ENCODE measurements around the gene MRI1.
"Not testable (repeated sequence)": the region's sequence is repeated elsewhere in the genome, so short reads cannot be mapped to it uniquely, and the experiment has no call there.

MRI1 gene

DNA sequence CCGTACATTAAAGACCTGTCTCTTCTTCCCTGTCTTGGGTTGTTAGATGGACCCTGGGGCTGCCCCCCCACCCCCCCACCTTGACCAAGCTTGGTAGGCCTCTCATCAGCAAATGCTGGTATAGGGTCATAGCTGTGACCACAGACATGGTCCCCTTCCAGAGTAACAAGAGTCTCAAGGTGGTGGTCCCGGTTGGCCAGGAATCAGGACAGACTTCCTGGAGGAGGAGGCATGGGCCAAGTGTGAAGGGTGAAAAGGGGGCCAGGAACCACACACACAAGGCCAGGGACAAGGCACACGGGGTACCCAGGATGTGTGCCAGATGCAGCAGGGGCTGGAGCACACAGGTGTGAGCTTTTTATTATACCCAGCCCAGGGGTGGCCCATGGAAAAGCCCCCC is 1.1 kb upstream of the MRI1 start:
- H3K36me3 ChIP-seq (ENCODE audit: control insufficient read depth, insufficient read depth, low read length) = peaks cover under 1% of the 10 kb centered on the region
- H3K9ac ChIP-seq (ENCODE audit: low read length) = no peak overlapping the region
- no peaks in the 10 kb centered on the region for H3K27me3 ChIP-seq (ENCODE audit: control insufficient read depth, insufficient read depth, low read length)
- H3K4me3 ChIP-seq (ENCODE audit: low read length) = no peak overlapping the region
- H3K4me1 ChIP-seq (ENCODE audit: control insufficient read depth, insufficient read depth, low read length) = peaks cover 12% of the 10 kb centered on the region
- H3K9me3 ChIP-seq (ENCODE audit: control insufficient read depth, low read length) = no peaks in the 10 kb centered on the region

DNA sequence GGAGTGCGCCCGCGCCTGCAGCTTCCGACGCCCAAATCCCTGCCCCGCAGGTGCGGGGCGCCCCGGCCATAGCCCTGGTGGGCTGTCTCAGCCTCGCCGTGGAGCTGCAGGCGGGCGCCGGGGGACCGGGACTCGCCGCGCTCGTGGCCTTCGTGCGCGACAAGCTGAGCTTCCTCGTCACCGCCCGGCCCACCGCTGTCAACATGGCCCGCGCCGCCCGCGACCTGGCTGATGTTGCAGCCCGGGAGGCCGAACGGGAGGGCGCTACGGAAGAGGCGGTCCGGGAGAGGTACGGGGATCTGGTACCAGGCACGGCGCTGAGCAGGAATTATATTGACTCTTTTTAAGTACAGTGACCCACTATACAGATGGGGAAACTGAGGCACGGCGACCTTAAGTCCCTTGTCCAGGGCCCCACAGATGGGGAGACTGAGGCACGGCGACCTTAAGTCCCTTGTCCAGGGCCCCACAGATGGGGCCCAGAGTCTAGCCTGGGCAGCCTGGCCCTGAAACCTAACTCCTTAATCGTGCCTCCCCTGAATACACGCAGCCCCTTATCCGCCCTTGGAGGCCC is 586 bp downstream of the MRI1 start:
- Histone ChIP-seq H3K9me3 (ENCODE audit: control insufficient read depth, low read length) (no peaks in the 10 kb centered on the region), H3K4me1 (ENCODE audit: control insufficient read depth, insufficient read depth, low read length) (peaks cover 12% of the 10 kb centered on the region), H3K27me3 (ENCODE audit: control insufficient read depth, insufficient read depth, low read length) (no peaks in the 10 kb centered on the region), H3K9ac (ENCODE audit: low read length) (peak overlapping the region; percentile 53), H3K36me3 (ENCODE audit: control insufficient read depth, insufficient read depth, low read length) (peaks cover 7% of the 10 kb centered on the region), H3K4me3 (ENCODE audit: low read length) (peak overlapping the region; percentile 41)

DNA sequence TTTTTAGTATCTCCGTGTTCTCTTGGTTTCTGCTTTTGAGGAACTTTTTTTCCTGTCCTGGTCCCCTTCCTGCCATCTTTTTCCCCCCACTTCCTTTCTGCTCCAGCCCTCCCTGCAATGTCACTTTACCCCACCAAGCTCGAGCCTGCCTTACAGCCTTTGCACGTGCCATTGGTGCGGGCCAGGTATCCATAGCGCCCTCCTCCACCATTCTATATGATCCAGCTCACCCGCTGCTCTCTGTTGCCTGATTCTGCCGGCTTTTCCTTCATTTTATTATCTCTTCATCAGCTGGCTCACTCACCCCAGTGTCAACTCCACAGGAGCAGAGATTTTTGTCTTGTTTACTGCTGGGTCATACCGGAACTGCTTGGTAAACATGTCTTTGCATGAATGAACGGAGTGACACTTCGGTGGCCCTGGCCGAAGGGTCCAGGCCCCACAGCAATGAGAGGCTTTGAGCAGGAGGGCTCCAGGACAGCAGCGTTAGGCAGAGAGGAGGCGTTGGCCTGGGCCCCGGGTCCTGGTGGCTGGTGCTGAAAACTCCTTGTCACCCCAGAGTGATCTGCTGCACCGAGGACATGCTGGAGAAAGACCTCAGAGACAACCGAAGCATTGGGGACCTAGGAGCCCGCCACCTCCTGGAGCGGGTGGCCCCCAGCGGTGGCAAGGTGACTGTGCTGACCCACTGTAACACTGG is 1.2 kb downstream of the MRI1 start:
- Histone ChIP-seq H3K27me3 (ENCODE audit: control insufficient read depth, insufficient read depth, low read length) (no peaks in the 10 kb centered on the region), H3K4me3 (ENCODE audit: low read length) (peak overlapping the region; percentile 41), H3K9me3 (ENCODE audit: control insufficient read depth, low read length) (no peaks in the 10 kb centered on the region), H3K36me3 (ENCODE audit: control insufficient read depth, insufficient read depth, low read length) (peaks cover 7% of the 10 kb centered on the region), H3K4me1 (ENCODE audit: control insufficient read depth, insufficient read depth, low read length) (peaks cover 12% of the 10 kb centered on the region), H3K9ac (ENCODE audit: low read length) (peak overlapping the region; percentile 53)

DNA sequence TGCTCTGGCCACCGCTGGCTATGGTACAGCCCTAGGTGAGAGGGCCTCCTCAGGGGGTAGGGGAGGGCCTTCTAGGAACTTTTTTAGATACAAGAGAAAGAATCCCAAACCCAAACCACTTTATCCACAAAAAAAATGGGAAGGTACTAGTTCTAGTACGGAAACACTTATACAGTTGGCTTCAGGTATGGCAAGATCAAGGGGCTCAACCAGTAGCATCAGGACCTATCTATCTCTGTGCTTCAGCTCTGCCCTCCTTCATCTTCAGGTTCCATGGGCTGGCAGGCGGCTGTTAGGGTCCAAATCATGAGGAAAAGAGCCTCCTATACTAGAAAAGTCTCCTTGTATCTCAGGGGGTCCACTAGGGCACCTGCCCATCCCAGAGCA is 1.8 kb downstream of the MRI1 start:
- no peak overlapping the region for H3K9ac ChIP-seq (ENCODE audit: low read length)
- no peak overlapping the region for H3K4me3 ChIP-seq (ENCODE audit: low read length)
- no peaks in the 10 kb centered on the region for H3K27me3 ChIP-seq (ENCODE audit: control insufficient read depth, insufficient read depth, low read length)
- H3K9me3 ChIP-seq (ENCODE audit: control insufficient read depth, low read length) = no peaks in the 10 kb centered on the region
- H3K36me3 ChIP-seq (ENCODE audit: control insufficient read depth, insufficient read depth, low read length) = peaks cover 7% of the 10 kb centered on the region
- peaks cover 12% of the 10 kb centered on the region for H3K4me1 ChIP-seq (ENCODE audit: control insufficient read depth, insufficient read depth, low read length)

DNA sequence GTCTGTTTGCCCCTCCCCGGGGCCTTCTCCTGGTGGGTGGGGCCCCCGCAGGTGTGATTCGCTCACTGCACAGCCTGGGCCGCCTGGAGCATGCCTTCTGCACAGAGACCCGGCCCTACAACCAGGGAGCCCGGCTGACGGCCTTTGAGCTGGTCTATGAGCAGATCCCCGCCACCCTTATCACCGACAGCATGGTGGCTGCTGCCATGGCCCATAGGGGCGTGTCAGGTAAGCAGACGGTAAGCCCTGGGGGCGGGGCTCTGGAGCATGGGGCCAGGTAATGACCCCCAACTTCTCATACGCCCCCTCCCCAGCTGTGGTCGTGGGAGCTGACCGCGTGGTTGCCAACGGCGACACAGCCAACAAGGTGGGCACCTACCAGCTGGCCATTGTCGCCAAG is 4.2 kb downstream of the MRI1 start:
- Histone ChIP-seq H3K9me3 (ENCODE audit: control insufficient read depth, low read length) (no peaks in the 10 kb centered on the region), H3K4me3 (ENCODE audit: low read length) (no peak overlapping the region), H3K4me1 (ENCODE audit: control insufficient read depth, insufficient read depth, low read length) (peaks cover 12% of the 10 kb centered on the region), H3K36me3 (ENCODE audit: control insufficient read depth, insufficient read depth, low read length) (peaks cover 7% of the 10 kb centered on the region), H3K9ac (ENCODE audit: low read length) (no peak overlapping the region), H3K27me3 (ENCODE audit: control insufficient read depth, insufficient read depth, low read length) (no peaks in the 10 kb centered on the region)

DNA sequence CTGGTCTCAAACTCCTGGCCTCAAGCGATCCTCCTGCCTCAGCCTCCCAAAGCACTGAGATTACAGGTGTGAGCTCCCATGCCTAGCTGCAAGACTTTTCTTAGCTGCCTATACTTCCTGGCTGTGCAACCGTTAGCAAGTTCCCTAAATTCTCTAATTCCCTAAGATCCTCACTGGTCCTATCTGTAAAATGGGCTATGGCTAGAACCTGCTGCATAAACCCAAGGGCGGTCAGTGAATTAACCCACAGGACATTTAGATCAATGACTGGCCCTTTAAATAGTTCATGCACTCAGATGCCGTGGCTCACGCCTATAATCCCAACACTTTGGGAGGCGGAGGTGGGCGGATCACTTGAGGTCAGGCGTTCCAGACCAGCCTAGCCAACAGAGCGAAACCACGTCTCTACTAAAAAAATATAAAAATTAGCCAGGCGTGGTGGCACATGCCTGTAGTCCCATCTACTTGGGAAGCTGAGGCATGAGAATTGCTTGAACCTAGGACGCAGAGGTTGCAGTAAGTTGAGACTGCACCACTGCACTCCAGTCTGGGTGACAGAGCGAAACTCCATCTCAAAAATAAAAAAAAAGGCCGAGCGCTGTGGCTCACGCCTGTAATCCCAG is 5.8 kb downstream of the MRI1 start:
- no peaks in the 10 kb centered on the region for H3K27me3 ChIP-seq (ENCODE audit: control insufficient read depth, insufficient read depth, low read length)
- no peak overlapping the region for H3K4me3 ChIP-seq (ENCODE audit: low read length)
- no peak overlapping the region for H3K9ac ChIP-seq (ENCODE audit: low read length)
- H3K4me1 ChIP-seq (ENCODE audit: control insufficient read depth, insufficient read depth, low read length) = peaks cover 6% of the 10 kb centered on the region
- peaks cover 7% of the 10 kb centered on the region for H3K36me3 ChIP-seq (ENCODE audit: control insufficient read depth, insufficient read depth, low read length)
- H3K9me3 ChIP-seq (ENCODE audit: control insufficient read depth, low read length) = no peaks in the 10 kb centered on the region

DNA sequence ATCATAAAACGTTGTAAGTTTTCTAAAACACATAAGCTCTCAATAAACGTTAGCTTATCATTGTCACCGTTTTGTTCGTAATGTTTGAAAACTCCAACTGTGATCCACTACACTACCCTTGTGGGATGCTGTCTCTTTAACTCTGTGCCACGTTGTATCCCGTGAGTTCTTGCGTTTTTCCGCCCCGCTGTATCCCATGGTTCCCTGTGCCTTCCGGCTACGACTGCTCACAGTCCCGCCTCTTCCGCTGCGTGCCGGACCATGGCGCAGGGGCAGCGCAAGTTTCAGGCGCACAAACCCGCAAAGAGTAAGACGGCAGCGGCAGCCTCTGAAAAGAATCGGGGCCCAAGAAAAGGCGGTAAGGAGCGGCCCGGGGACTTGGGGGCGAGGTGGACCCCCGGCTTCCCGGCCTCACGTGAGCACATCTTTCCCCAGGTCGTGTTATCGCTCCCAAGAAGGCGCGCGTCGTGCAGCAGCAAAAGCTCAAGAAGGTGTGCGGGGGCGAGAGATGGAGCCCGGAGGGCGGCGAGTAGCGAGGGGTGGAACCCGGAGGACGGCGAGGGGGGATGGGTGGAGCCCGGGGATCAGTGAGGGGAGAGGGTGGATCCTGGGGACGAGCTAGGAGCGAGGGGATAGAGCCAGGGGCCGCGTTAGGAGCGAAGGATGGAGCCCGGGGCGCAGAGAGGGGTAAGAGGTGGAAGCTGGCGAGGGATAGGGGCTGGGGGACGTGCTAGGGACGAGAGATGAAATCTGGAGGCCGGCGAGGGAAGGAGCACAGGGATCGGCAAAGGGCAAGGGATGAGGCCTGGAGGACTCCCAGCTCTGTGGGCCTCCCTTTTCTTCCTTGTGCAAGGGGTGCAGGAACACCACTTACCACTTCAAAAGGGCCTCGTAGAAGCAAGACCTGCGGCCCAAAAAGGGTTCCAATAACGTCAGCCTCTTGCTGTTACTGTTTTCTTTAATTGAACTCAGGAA is 10.2 kb downstream of the MRI1 start, which contains the start of gene C19orf53:
Gene C19orf53, plus strand, starts transcription at position 240 of the 975 bp plus-strand sequence. Its CDS starts 22 bp downstream, at position 262.
- peak within 1 kb of the TSS; percentile 92 for H3K4me3 ChIP-seq (ENCODE audit: low read length)
- no peaks in the 10 kb centered on the region for H3K9me3 ChIP-seq (ENCODE audit: control insufficient read depth, low read length)
- peaks cover 6% of the 10 kb centered on the region for H3K4me1 ChIP-seq (ENCODE audit: control insufficient read depth, insufficient read depth, low read length)
- H3K9ac ChIP-seq (ENCODE audit: low read length) = peak within 1 kb of the TSS; percentile 88
- no peaks in the 10 kb centered on the region for H3K27me3 ChIP-seq (ENCODE audit: control insufficient read depth, insufficient read depth, low read length)
- H3K36me3 ChIP-seq (ENCODE audit: control insufficient read depth, insufficient read depth, low read length) = peaks cover 3% of the 10 kb centered on the region

DNA sequence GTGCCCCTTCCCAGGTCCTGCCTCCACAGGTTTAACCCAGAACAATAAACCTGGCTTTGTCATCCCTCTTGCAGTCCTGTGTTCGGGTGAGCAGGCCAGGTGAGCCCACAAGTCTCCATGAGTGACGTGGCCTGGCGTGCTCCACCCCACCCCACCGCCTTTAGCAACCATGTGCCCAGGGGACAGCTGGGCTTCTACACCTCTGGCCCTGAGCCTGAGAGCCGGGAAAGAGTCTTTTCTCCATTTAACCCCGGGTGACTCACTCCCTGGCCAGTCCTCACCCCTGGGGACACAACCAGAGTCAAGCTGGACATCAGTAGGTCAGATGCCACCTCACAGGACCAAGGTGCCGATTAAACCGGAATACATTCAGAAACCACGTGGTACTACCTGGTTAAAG is 14.1 kb downstream of the MRI1 start:
- peaks cover 13% of the 10 kb centered on the region for H3K4me1 ChIP-seq (ENCODE audit: control insufficient read depth, insufficient read depth, low read length)
- H3K27me3 ChIP-seq (ENCODE audit: control insufficient read depth, insufficient read depth, low read length) = no peaks in the 10 kb centered on the region
- no peaks in the 10 kb centered on the region for H3K9me3 ChIP-seq (ENCODE audit: control insufficient read depth, low read length)
- H3K4me3 ChIP-seq (ENCODE audit: low read length) = no peak overlapping the region
- H3K36me3 ChIP-seq (ENCODE audit: control insufficient read depth, insufficient read depth, low read length) = peaks cover 3% of the 10 kb centered on the region
- no peak overlapping the region for H3K9ac ChIP-seq (ENCODE audit: low read length)

DNA sequence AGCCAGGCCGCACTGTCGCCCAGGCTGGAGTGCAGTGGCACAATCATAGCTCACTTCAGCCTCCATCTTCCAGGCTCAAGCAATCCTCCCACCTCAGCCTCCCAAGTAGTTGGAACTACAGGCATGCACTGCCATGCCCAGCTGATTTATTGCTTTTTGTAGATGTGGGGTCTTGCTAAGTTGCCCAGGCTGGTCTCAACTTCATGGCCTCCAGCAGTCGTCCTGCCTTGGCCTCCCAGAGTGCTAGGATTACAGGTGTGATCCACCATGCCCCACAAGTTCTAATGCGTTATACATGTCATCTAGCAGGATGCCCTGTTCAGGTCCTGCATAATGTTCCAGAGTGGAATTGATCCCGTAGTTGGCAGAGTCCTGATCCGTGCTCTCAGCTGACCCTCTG is 14.5 kb downstream of the MRI1 start:
- Histone ChIP-seq H3K9ac (ENCODE audit: low read length) (no peak overlapping the region), H3K9me3 (ENCODE audit: control insufficient read depth, low read length) (no peaks in the 10 kb centered on the region)

DNA sequence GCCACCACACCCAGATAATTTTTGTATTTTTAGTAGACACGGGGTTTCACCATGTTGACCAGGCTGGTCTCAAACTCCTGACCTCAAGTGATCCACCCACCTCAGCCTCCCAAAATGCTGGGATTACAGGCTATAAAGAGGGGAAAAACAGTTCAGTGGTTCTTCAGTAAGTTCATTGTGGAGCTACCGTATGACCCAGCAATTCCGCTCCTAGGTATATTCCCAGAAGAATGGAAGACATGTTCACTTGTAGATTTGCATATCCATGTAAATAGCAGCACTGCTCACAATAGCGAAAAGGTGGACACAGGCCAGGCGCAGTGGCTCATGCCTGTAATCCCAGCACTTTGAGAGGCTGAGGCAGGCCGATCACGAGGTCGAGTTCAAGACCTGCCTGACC is 15.5 kb downstream of the MRI1 start:
- not testable (repeated sequence) for H3K36me3 ChIP-seq (ENCODE audit: control insufficient read depth, insufficient read depth, low read length); H3K9ac ChIP-seq (ENCODE audit: low read length); H3K4me3 ChIP-seq (ENCODE audit: low read length); H3K27me3 ChIP-seq (ENCODE audit: control insufficient read depth, insufficient read depth, low read length); H3K9me3 ChIP-seq (ENCODE audit: control insufficient read depth, low read length)
- H3K4me1 ChIP-seq (ENCODE audit: control insufficient read depth, insufficient read depth, low read length) = peaks cover 16% of the 10 kb centered on the region

More for the DNA sequence above, 14.5 kb downstream of the MRI1 start:
- Histone ChIP-seq H3K4me3 (ENCODE audit: low read length) (no peak overlapping the region), H3K27me3 (ENCODE audit: control insufficient read depth, insufficient read depth, low read length) (no peaks in the 10 kb centered on the region), H3K4me1 (ENCODE audit: control insufficient read depth, insufficient read depth, low read length) (peaks cover 13% of the 10 kb centered on the region), H3K36me3 (ENCODE audit: control insufficient read depth, insufficient read depth, low read length) (peaks cover 3% of the 10 kb centered on the region)

DNA sequence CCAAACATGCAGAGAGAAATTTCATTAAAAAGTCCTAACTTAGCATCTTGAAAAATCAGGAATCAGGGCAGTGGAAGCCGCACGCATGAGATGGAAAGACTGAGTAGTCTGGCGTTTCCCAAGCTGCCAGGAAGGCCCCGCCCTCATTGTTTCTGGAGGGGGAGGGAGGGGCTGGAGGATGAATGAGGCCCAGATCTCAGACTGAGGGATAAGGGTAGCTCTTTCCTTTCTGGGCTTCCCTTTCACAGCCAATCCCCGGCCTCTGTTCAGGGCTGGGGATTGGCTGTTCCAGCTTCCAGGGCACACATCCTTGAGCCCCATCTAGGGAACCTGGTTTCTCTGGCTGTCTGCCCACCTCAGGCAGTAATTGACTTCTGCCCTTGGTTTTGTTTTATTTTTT is 17.2 kb downstream of the MRI1 start:
- peaks cover 18% of the 10 kb centered on the region for H3K4me1 ChIP-seq (ENCODE audit: control insufficient read depth, insufficient read depth, low read length)
- no peaks in the 10 kb centered on the region for H3K27me3 ChIP-seq (ENCODE audit: control insufficient read depth, insufficient read depth, low read length)
- H3K4me3 ChIP-seq (ENCODE audit: low read length) = no peak overlapping the region
- peaks cover 3% of the 10 kb centered on the region for H3K36me3 ChIP-seq (ENCODE audit: control insufficient read depth, insufficient read depth, low read length)
- peak overlapping the region; percentile 15 for H3K9ac ChIP-seq (ENCODE audit: low read length)
- no peaks in the 10 kb centered on the region for H3K9me3 ChIP-seq (ENCODE audit: control insufficient read depth, low read length)
